Right cardiac atrium (tissue), 5 donors: ENCODE data around the gene ASPG. TPM values are rescaled to one million over a fixed set of nuclear protein-coding genes. Genes with fewer than 3 reads are reported as not detected.
"Not testable (repeated sequence)": the region's sequence is repeated elsewhere in the genome, so short reads cannot be mapped to it uniquely, and the experiment has no call there.

ENCODE experiments used
- ATAC-seq, 2 donors: fragments of 200-7000 bp; cut with Tn5 transposase; one replicate each; pipeline versions ENCODE4 v1.8.0 to v1.9.1; 2020; ENCODE audit warnings: moderate library complexity in 2 of 2, mild to moderate bottlenecking in 1 of 2
- DNase-seq, 3 donors: peaks; one replicate each; pipeline ENCODE4 v3.0.0-alpha.2; 2020
- H3K27ac ChIP-seq: one replicate; pipeline ENCODE4 v1.5.1; 2013; ENCODE audit warnings: mild to moderate bottlenecking, low read length, control low read depth, moderate library complexity
- H3K27me3 ChIP-seq: one replicate; pipeline ENCODE4 v1.6.1; 2013; ENCODE audit not compliant: control insufficient read depth, insufficient read depth
- H3K4me1 ChIP-seq: one replicate; pipeline ENCODE4 v1.6.1; 2013; ENCODE audit warnings: low read length; ENCODE audit not compliant: control insufficient read depth, insufficient read depth
- H3K4me3 ChIP-seq: one replicate; pipeline ENCODE4 v1.5.1; 2013; ENCODE audit warnings: low read length, control low read depth
- H3K9me3 ChIP-seq: one replicate; pipeline ENCODE4 v1.6.1; 2013; ENCODE audit warnings: low read length; ENCODE audit not compliant: control insufficient read depth
- WGBS: extraction: QIAGEN DNeasy Blood & Tissue Kit; methylation state at CpG from one replicate; pipeline ENCODE4 v1.1.7; 2013; 5-methylcytosine and 5-hydroxymethylcytosine counted together
- intact Hi-C, 4 donors: fragments of 100-400 bp; cut with DNase I; formaldehyde crosslinking; loops; one replicate each; pipeline versions ENCODE4 v1.11.0 to v1.14.0; 2022 to 2023
- polyA plus RNA-seq: library from polyadenylated mRNA; stranded (reverse); fragments of 200-250 nt; gene quantifications from one replicate; pipeline ENCODE4 v1.2.3, GENCODE V29; 2013
- total RNA-seq, 4 donors: library from RNA; stranded (reverse); fragmentation: NEBNext Ultra II Directional; extraction: Animal tissue kit (Norgen Biotek cat#: 25700); gene quantifications; one replicate each; pipeline ENCODE4 v1.2.1, GENCODE V29; 2021
- donor health status: healthy with polysubstance abuse.
- donor health status: DM: no; HTN: yes; CAD: no.
- donor health status: DM: no; HTN: no; CAD: no.
- donor health status: DM: no; HTN: yes; CAD: no; lungs with severe emphysema.
- donor health status: DM: yes; HTN: yes; CAD: no.

ASPG gene
- total and polyA plus RNA-seq, 5 donors: 99.1 to 307 (median 174) TPM

DNA sequence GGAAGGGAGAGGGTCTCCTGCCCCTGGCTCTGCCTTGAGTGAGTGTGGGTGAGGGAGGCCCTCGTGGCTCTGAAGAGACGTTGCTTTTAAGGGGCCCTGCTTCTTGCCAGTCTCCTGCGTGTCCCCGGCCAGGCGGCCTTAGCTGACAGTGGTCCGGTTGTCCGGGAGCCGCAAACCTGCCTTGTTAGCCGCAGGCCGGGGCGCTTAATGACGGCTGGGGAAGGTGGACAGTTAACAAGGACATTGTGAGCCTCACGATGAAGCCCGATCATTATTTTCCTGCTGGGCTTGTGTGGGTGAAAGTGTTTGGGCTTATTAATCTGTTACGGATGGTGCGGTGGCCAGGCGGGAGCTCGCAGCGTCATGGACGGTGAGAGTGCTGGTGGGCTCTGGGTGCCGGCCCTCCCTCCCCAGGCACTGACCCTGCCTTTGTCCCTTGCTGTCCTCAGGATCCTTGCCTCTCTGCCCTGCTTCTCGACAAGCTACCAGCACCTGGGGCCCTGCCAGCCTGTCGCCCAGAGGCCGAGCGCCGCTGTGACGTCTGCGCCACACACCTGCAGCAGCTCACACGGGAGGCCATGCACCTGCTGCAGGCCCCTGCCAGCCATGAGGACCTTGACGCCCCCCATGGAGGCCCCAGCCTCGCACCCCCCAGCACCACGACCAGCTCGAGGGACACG, 66.2 kb downstream of the ASPG start:
- DNase-seq: peak; percentile 13 to 52 (median 52)
- no peak for ATAC-seq
- H3K27me3 ChIP-seq: no peaks in the 10 kb centered on the region
- no peak overlapping the region for H3K27ac ChIP-seq
- H3K4me1 ChIP-seq: no peaks in the 10 kb centered on the region
- H3K4me3 ChIP-seq: no peak overlapping the region
- 91% methylated on average over 34 of the region's 34 CpGs for WGBS
- H3K9me3 ChIP-seq: no peaks in the 10 kb centered on the region
- intact Hi-C loops: no loop called here

DNA sequence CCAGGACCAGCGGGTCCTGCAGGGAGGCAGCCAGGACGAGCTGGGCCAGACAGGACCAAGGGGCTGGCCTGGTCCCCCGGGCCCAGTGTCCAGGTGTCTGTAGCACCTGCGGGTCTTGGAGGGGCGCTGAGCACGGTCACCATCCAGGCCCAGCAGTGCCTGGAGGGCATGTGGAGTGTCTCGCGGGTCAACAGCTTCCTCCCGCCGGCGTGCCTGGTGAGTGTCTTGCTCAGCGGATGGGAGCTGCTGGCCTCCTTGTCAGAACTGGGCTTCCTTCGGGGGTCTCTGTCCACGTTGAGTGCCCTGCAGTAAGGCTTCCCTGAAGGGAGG, 66.7 kb downstream of the ASPG start:
- Histone ChIP-seq H3K4me1 (no peaks in the 10 kb centered on the region), H3K9me3 (no peaks in the 10 kb centered on the region), H3K27me3 (no peaks in the 10 kb centered on the region), H3K27ac (no peak overlapping the region), H3K4me3 (no peak overlapping the region)
- intact Hi-C loops: no loop called here
- no peak for ATAC-seq
- WGBS: 91% methylated on average over 14 of the region's 14 CpGs
- DNase-seq: peak in 1 of 3 donors; percentile 40

DNA sequence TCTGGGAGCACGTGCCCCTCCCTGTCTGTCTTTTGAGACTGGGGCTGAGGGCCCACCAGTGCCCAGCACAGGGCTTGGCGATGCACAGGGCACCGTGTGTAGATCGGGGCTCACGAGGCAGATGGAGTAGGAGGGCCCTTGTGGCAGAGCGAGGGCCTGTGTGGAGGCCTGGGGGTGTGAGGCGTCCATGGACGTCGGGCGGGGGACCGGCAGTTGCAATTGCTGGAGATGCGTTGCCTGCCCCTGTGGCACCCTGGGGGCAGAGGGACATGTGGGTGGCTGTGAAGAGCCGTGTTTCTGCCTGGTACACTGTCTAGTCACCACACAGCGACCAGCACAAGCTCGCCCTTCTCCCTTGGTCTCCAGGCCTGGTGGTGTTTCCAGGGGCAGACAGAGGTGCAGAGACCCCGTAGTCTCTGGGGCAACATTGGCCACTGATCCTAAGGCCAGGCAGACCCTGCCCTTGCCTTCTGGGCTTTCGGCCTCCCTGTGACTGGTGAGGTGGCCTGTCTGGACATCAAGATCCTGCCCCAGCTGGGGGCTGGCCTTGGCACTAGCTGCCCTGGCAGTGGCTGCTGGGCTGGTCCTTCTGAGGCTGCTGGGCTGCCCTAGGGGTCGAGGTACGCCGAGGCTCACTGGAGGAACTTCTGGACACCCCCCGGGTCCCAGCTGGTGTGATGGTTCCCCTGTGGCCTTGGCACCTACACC, 67.3 kb downstream of the ASPG start:
- H3K4me1 ChIP-seq: no peaks in the 10 kb centered on the region
- intact Hi-C loops: no loop called here

DNA sequence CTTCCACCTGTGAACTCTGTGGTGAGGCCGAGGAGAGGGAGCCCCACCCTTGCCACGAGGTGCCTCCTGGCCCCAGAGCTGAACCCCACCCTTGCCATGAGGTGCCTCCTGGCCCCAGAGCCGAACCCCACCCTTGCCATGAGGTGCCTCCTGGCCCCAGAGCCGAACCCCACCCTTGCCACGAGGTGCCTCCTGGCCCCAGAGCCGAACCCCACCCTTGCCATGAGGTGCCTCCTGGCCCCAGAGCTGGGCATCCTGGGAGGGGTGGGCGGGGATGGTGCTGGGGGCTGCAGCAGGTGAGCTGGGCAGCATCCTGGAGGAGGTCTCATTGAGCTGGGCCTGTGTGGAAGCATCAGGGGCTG, 67.9 kb downstream of the ASPG start:
- H3K4me3 ChIP-seq, H3K4me1 ChIP-seq, H3K27me3 ChIP-seq, ATAC-seq, H3K9me3 ChIP-seq, H3K27ac ChIP-seq, intact Hi-C loops: not testable (repeated sequence)
- DNase-seq: peak in 1 of 3 donors; percentile 43
- 61% methylated on average over 7 of the region's 7 CpGs for WGBS

More for the DNA sequence above, 67.3 kb downstream of the ASPG start:
- H3K27ac ChIP-seq: no peak overlapping the region
- H3K9me3 ChIP-seq: no peaks in the 10 kb centered on the region
- 94% methylated on average over 21 of the region's 21 CpGs for WGBS
- H3K27me3 ChIP-seq: no peaks in the 10 kb centered on the region
- no peak overlapping the region for H3K4me3 ChIP-seq
- DNase-seq (peak in 1 of 3 donors; percentile 41), ATAC-seq (no peak)

DNA sequence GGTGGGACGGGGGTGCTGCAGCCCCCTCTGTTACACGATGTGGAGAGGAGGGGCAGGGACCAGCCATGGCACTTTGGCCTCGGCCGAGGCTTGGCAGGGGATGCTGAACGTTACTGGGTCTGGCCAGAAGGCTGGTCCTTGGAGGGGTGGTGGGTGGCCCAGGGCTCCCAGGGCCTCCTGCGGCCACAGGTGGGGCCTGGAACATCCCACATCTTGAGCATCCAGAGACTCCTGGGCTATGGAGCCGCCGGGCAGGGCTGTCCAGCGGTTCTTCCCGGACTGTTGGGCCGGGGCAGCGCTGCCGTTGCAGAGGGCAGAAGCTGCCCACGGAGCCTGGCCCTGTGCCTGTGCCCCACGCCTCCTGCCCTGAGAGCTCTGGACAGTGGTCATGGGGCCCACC, 68.7 kb downstream of the ASPG start:
- intact Hi-C loops: no loop called here
- H3K9me3 ChIP-seq: no peaks in the 10 kb centered on the region
- DNase-seq (no peak), ATAC-seq (no peak)
- 76% methylated on average over 15 of the region's 15 CpGs for WGBS
- peaks cover 3% of the 10 kb centered on the region for H3K4me1 ChIP-seq
- no peak overlapping the region for H3K4me3 ChIP-seq
- no peak overlapping the region for H3K27ac ChIP-seq
- no peaks in the 10 kb centered on the region for H3K27me3 ChIP-seq

DNA sequence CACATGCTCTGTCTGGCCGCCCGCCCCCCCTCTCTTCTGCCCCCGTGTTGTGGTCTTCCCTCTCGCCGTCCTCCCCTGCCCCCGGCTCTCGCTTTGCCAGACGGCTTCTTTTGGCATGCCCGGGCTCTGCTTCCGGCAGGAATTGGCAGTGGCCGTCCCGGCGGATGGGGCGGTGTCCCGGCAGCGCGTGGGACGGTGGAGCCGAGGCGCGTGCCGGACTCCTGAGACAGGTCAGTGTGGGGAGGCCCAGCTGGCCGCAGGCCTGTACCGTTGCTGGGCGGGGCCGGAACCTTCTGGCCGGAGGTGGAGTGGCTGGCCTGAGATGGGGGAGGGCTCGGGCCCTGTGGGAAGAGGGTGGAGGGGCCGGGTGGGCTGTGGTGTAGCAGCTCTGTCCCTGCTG, 70.0 kb downstream of the ASPG start:
- no peak overlapping the region for H3K27ac ChIP-seq
- H3K4me1 ChIP-seq: peaks cover 3% of the 10 kb centered on the region
- intact Hi-C loops: no loop called here
- no peaks in the 10 kb centered on the region for H3K9me3 ChIP-seq
- DNase-seq (peak; percentile 62 to 82 (median 80)), ATAC-seq (peak; percentile 32 to 70)
- H3K4me3 ChIP-seq: no peak overlapping the region
- no peaks in the 10 kb centered on the region for H3K27me3 ChIP-seq
- WGBS: 68% methylated on average over 29 of the region's 29 CpGs

DNA sequence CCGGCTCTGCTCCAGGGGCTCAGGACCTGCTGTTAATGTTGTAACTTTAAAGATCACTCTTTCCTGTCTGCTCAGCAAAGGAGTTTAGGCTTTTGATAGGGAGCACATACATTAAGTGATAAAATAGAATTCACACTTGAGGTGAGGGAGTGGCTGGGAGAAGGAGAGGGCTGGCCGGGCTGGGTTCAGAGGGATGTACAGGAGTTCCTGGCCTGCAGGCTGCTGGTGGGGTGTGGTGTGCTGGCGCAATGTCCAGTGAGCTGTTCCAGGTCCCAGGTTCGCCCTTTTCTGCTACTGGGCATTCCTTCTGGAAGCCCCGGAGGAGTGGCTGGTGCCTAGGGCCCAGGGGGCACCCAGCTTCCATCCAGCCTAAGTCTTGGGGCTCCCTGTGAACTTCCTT, 70.6 kb downstream of the ASPG start:
- no peak overlapping the region for H3K4me3 ChIP-seq
- H3K4me1 ChIP-seq: peaks cover 3% of the 10 kb centered on the region
- WGBS: 93% methylated on average over 5 of the region's 5 CpGs
- H3K27me3 ChIP-seq: no peaks in the 10 kb centered on the region
- DNase-seq (no peak), ATAC-seq (no peak)
- intact Hi-C loops: no loop called here
- H3K9me3 ChIP-seq: no peaks in the 10 kb centered on the region
- no peak overlapping the region for H3K27ac ChIP-seq

DNA sequence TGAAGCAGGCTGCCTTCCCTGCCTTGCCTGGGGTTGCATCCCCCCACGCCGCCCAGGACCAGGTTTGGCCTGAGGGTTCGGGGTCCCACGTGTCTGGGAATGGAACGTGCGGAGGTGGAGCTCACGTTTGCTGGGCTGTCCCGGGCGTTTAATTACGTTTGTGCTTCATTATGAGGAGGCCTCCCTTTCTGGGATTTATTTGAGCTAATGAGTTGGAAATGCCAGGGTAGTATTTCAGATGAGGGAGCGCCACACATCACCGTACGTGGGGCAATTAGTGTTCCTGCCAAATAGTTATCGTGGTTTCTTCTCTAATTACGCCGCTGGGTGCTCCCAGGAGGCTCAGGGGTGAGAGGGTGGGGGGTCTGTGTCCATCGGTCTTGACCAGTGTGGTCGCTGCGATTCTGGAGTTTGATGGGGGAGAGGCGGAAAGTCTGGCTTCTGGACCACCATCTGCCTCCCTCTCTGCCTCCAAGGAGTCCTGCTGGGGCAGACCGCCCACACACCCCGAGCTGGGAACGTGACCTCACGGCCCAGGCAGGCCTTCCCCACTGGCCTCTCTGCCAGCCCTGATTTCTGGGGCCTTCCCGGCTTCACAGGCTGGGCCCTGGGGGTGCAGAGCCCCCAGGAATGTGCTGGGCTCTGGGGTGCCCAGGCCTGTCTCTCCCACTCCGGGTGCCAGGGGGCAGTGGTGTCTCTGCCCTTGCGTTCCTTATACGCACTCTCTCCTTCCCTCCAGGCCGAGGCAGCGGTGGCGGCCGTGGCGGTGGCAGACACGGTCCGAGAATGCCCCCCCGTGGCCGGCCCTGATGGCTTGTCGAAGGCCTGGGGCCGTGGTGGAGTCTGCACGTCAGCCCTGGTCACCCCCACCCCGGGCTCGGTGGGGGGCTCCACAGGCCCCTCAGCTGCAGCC, 71.8 kb downstream of the ASPG start:
- 86% methylated on average over 42 of the region's 42 CpGs for WGBS

GRCh38 chr14:104158827-104159798, 73.6 kb downstream of the ASPG start:
- no peaks in the 10 kb centered on the region for H3K9me3 ChIP-seq
- ATAC-seq: peak; percentile 73 to 82
- peak; percentile 71 to 87 (median 87) for DNase-seq
- intact Hi-C loops: no loop called here
- H3K27me3 ChIP-seq: no peaks in the 10 kb centered on the region
- H3K27ac ChIP-seq: peak overlapping the region; percentile 8
- peaks cover 3% of the 10 kb centered on the region for H3K4me1 ChIP-seq
- no peak overlapping the region for H3K4me3 ChIP-seq
- WGBS: 56% methylated on average over 51 of the region's 51 CpGs

More for the DNA sequence above, 71.8 kb downstream of the ASPG start:
- intact Hi-C loops: no loop called here
- H3K27ac ChIP-seq: no peak overlapping the region
- H3K4me1 ChIP-seq: peaks cover 3% of the 10 kb centered on the region
- no peak for ATAC-seq
- H3K4me3 ChIP-seq: no peak overlapping the region
- H3K9me3 ChIP-seq: no peaks in the 10 kb centered on the region
- no peaks in the 10 kb centered on the region for H3K27me3 ChIP-seq
- no peak for DNase-seq

DNA sequence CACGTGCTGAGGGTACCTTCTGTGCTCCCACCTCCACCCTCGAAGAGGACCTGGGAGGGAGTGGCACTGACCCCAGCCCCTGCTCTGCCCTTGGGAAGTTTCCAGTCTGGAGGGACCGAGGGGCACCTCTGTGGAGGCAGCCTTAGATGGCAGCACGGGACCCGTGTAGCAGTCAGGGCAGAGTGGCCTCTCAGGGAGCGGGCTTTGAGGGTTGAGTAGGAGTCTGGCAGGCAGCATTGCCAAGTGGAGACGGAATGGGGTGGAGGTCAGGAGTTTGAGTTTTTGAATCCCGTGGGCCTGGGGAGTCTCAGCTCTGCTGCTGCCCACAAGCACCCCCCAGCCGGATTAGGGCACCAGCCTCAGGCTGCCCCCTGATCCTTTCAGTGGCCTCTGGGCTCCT, 74.5 kb downstream of the ASPG start:
- Histone ChIP-seq H3K27me3 (no peaks in the 10 kb centered on the region), H3K9me3 (no peaks in the 10 kb centered on the region), H3K27ac (no peak overlapping the region), H3K4me3 (no peak overlapping the region), H3K4me1 (peaks cover 3% of the 10 kb centered on the region)
- DNase-seq (no peak), ATAC-seq (no peak)
- WGBS: 93% methylated on average over 9 of the region's 9 CpGs
- intact Hi-C loops: no loop called here
